Panc1 (cell line): ENCODE data around the gene GABRA6. TPM values are rescaled to one million over a fixed set of nuclear protein-coding genes. Genes with fewer than 3 reads are reported as not detected.

Experiments
- ATAC-seq: fragments of 200-7000 bp; cut with Tn5 transposase; 2 replicates; pipeline ENCODE4 v1.9.1; 2020; ENCODE audit warnings: mild to moderate bottlenecking, moderate library complexity
- BruUV-seq: library from RNA; stranded (reverse); fragments of 400-500 nt; replicated peaks from 2 replicates; lab custom pipeline; 2021; lab: Mats Ljungman, UMichigan
- CTCF ChIA-PET: fragments of 300-600 bp; sonication (Branson Sonifier 250); formaldehyde crosslinking; loops from one replicate; lab custom pipeline; 2022; ENCODE audit warnings: antibody characterized with exemption; lab: Charles Lee
- POLR2A ChIA-PET: fragments of 300-600 bp; sonication (Branson Sonifier 250); formaldehyde crosslinking; loops from one replicate; lab custom pipeline; 2022; ENCODE audit warnings: antibody characterized with exemption; lab: Charles Lee
- DNase-seq: peaks from one replicate; pipeline ENCODE4 v3.0.0-alpha.2; 2010; ENCODE audit warnings: low read depth, low spot score
- H3K27ac ChIP-seq: 2 replicates; pipeline ENCODE4 v1.5.1; 2011; ENCODE audit warnings: mild to moderate bottlenecking, low read length, inconsistent platforms
- H3K27me3 ChIP-seq: fragments of 200-500 bp; sonication (Bioruptor generic); 2 replicates; pipeline ENCODE4 v1.6.0; 2014; ENCODE audit warnings: low read length, inconsistent platforms; ENCODE audit not compliant: control insufficient read depth, insufficient read depth
- H3K36me3 ChIP-seq: fragments of 200-500 bp; sonication (Bioruptor generic); 2 replicates; pipeline ENCODE4 v1.5.1; 2014; ENCODE audit warnings: inconsistent platforms, mild to moderate bottlenecking, low read length, moderate library complexity; ENCODE audit not compliant: control insufficient read depth, insufficient read depth
- H3K4me1 ChIP-seq: 2 replicates; pipeline ENCODE4 v1.5.1; 2011; ENCODE audit warnings: inconsistent platforms, mild to moderate bottlenecking, low read length, moderate library complexity; ENCODE audit not compliant: control insufficient read depth, insufficient read depth
- H3K4me3 ChIP-seq, 2 experiments: 2 replicates each; pipeline ENCODE4 v1.5.1; 2011 to 2012; ENCODE audit warnings: low read depth in 2 of 2, low read length in 2 of 2, mild to moderate bottlenecking in 2 of 2, inconsistent platforms in 1 of 2, moderate library complexity in 1 of 2
- H3K9me3 ChIP-seq: fragments of 200-500 bp; sonication (Bioruptor generic); 2 replicates; pipeline ENCODE4 v1.5.1; 2014; ENCODE audit warnings: low read depth, mild to moderate bottlenecking, inconsistent platforms, low read length, moderate library complexity; ENCODE audit not compliant: control insufficient read depth, insufficient read depth
- POLR2AphosphoS5 ChIP-seq: IDR thresholded peaks from 2 replicates; pipeline ENCODE4 v1.6.1; 2012; ENCODE audit warnings: mild to moderate bottlenecking, low read depth, low read length, moderate library complexity
- REST ChIP-seq, 2 experiments: IDR thresholded peaks; 2 replicates each; pipeline ENCODE4 v1.6.1; 2011 to 2012; ENCODE audit warnings: low read depth in 2 of 2, control low read depth in 1 of 2, low read length in 1 of 2, mild to moderate bottlenecking in 1 of 2, moderate library complexity in 1 of 2; ENCODE audit not compliant: insufficient read depth in 1 of 2
- SIN3A ChIP-seq: IDR thresholded peaks from 2 replicates; pipeline ENCODE4 v1.6.1; 2012; ENCODE audit warnings: low read depth, mild to moderate bottlenecking, low read length, moderate library complexity, borderline replicate concordance; ENCODE audit not compliant: insufficient read depth
- TCF7L2 ChIP-seq: IDR thresholded peaks from 2 replicates; pipeline ENCODE4 v1.6.1; 2011; ENCODE audit warnings: mild to moderate bottlenecking, low read depth, low read length, inconsistent platforms
- in situ Hi-C: cut with HindIII; loops from 2 replicates; pipeline ENCODE4 v1.10.0; 2016; ENCODE audit warnings: low sequenced_read_pairs, low pct_unique_long_range_greater_than_20kb
- intact Hi-C: fragments of 100-400 bp; cut with micrococcal nuclease; formaldehyde crosslinking; loops from one replicate; pipeline ENCODE4 v1.10.0; 2022; ENCODE audit not compliant: unreplicated experiment
- total RNA-seq: library from RNA; stranded (reverse); gene quantifications from one replicate; pipeline ENCODE4 v1.2.1, GENCODE V29; 2021; ENCODE audit not compliant: unreplicated experiment
- TF ChIP-seq, protein P1 (sequence below): fragments of 450-650 bp; IDR thresholded peaks from 2 replicates; pipeline ENCODE4 v1.5.1; 2017; ENCODE audit warnings: mild to moderate bottlenecking

Gene GABRA6
- total RNA-seq, 1 experiment from 2014 or later, result not detected

DNA sequence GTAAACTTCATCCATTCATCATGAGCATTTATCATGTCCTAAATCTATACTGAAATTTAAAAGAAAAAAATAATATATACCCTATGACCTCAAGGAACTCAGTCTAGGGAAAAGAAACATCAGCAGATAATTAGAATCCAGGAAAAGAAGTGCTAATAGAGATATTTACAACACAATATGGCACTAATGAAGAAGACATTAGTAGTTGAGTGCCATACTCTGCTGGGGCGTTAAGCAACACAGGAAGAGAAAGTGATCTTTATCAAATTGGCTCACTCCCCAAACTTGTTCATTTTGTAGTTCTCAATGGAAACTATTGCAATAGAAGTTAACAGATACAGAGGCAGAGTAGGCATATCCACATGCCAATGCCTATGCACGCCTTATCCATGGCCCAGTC, 27.5 kb downstream of the GABRA6 start:
- ChIA-PET CTCF (no interaction called here), POLR2A (no interaction called here)
- no peaks in the 10 kb centered on the region for H3K27me3 ChIP-seq
- H3K9me3 ChIP-seq, result no peaks in the 10 kb centered on the region
- no peak overlapping the region for H3K27ac ChIP-seq
- no peak overlapping the region for H3K4me3 ChIP-seq
- in situ Hi-C loops (no loop called here), intact Hi-C loops (no loop called here)
- no TSS peak for BruUV-seq
- no peaks in the 10 kb centered on the region for H3K36me3 ChIP-seq
- H3K4me1 ChIP-seq, result no peaks in the 10 kb centered on the region
- DNase-seq (no peak), ATAC-seq (no peak)
- TF ChIP-seq SIN3A (no peak), REST (IDR thresholded peaks at IDR 0.05; ENCODE audit: insufficient read depth in 1 of 2, low read depth in 2 of 2, low read length in 1 of 2) (no peak), TCF7L2 (no peak), POLR2AphosphoS5 (no peak)
- TF ChIP-seq, protein P1, sequence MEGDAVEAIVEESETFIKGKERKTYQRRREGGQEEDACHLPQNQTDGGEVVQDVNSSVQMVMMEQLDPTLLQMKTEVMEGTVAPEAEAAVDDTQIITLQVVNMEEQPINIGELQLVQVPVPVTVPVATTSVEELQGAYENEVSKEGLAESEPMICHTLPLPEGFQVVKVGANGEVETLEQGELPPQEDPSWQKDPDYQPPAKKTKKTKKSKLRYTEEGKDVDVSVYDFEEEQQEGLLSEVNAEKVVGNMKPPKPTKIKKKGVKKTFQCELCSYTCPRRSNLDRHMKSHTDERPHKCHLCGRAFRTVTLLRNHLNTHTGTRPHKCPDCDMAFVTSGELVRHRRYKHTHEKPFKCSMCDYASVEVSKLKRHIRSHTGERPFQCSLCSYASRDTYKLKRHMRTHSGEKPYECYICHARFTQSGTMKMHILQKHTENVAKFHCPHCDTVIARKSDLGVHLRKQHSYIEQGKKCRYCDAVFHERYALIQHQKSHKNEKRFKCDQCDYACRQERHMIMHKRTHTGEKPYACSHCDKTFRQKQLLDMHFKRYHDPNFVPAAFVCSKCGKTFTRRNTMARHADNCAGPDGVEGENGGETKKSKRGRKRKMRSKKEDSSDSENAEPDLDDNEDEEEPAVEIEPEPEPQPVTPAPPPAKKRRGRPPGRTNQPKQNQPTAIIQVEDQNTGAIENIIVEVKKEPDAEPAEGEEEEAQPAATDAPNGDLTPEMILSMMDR, result no peak

DNA sequence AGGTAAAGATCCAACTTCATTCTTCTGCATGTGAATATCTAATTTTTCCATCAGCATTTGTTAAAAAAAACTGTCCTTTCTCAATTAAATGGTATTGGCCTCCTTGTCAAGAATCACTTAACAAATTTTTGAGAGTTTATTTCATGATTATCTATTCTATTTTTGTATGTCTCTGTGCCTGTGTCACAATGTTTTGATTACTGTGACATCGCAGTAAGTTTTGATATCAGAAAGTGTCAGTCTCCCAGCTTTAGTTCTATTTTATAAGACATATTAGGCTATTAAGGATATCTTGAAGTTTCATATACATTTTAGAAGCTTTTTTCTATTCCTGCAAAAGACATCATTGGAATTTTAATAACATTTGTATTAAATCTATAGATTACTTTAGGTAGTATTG, 33.6 kb downstream of the GABRA6 start:
- Histone ChIP-seq H3K27ac (no peak overlapping the region), H3K4me3 (no peak overlapping the region), H3K36me3 (no peaks in the 10 kb centered on the region), H3K9me3 (no peaks in the 10 kb centered on the region), H3K4me1 (no peaks in the 10 kb centered on the region), H3K27me3 (no peaks in the 10 kb centered on the region)
- ATAC-seq (no peak), DNase-seq (no peak)
- in situ Hi-C loops (no loop called here), intact Hi-C loops (no loop called here)
- no TSS peak for BruUV-seq
- ChIA-PET CTCF (no interaction called here), POLR2A (no interaction called here)
- no peak for TF ChIP-seq TCF7L2
- TF ChIP-seq, protein P1, result no peak
- no peak for TF ChIP-seq SIN3A
- no peak for TF ChIP-seq REST (IDR thresholded peaks at IDR 0.05; ENCODE audit: insufficient read depth in 1 of 2, low read depth in 2 of 2, low read length in 1 of 2)
- TF ChIP-seq POLR2AphosphoS5, result no peak
